K562 (cell line): Measurements from ENCODE around the gene HGD. TPM values are rescaled to one million over a fixed set of nuclear protein-coding genes. Genes with fewer than 3 reads are reported as not detected.

Experiments
- BCOR ChIP-seq: fragments of 450-650 bp; IDR thresholded peaks from 2 replicates; pipeline ENCODE4 v1.6.1; 2016
- EP300 ChIP-seq: IDR thresholded peaks from 2 replicates; pipeline ENCODE4 v1.6.1; 2012; ENCODE audit warnings: low read length, improper control_type of control experiment
- ESRRA ChIP-seq: fragments of 450-650 bp; IDR thresholded peaks from 2 replicates; pipeline ENCODE4 v1.6.1; 2014; ENCODE audit warnings: low read depth, mild to moderate bottlenecking, moderate library complexity, borderline replicate concordance
- MCM3 ChIP-seq: fragments of 450-650 bp; IDR thresholded peaks from 2 replicates; pipeline ENCODE4 v1.6.1; 2016
- NFE2 ChIP-seq: IDR thresholded peaks from 2 replicates; pipeline ENCODE4 v1.6.1; 2014; ENCODE audit warnings: antibody characterized with exemption, low read depth
- RBM14 ChIP-seq: fragments of 200-400 bp; formaldehyde crosslinking; IDR thresholded peaks from 2 replicates; pipeline ENCODE4 v1.6.1; 2018; ENCODE audit warnings: low read depth, mild to moderate bottlenecking, low read length, moderate library complexity, borderline replicate concordance; ENCODE audit not compliant: insufficient read depth
- TCFL5 ChIP-seq: fragments of 250-450 bp; sonication (Bioruptor Pico); conservative IDR thresholded peaks from 2 replicates; pipeline ENCODE4 v1.6.1; 2021; ENCODE audit warnings: mild to moderate bottlenecking, moderate library complexity, matching md5 sums
- ZNF589 ChIP-seq: fragments of 200-800 bp; sonication (Bioruptor generic); IDR thresholded peaks from 2 replicates; pipeline ENCODE4 v1.6.1; 2016; ENCODE audit warnings: low read depth, missing genetic modification characterization, missing compliant biosample characterization
- ZNF717 ChIP-seq: fragments of 250-450 bp; sonication (Bioruptor Pico); IDR thresholded peaks from 2 replicates; pipeline ENCODE4 v1.5.0; 2021
- polyA plus RNA-seq, 8 experiments: library from polyadenylated mRNA; depleted of rRNA in 4 of 8; stranded (reverse) in 5 of 8; unstranded in 3 of 8; fragments of >200 nt; fragmentation: Nextera tagmentation in 2 of 8; fragmentation: Illumina TruSeq in 1 of 8; extraction: Ambion mirVana in 2 of 8; extraction: Trizol in 1 of 8; gene quantifications; 2 replicates each; pipeline versions ENCODE4 v1.2.1 to v1.2.3, GENCODE V29; 2011 to 2014; ENCODE audit warnings: inconsistent platforms in 1 of 8, missing spikeins in 1 of 8
- total RNA-seq, 7 experiments: library from RNA; depleted of rRNA in 6 of 7; stranded (reverse); fragments of >200 nt in 6 of 7; fragmentation: Illumina TruSeq in 2 of 7; extraction: Trizol in 2 of 7; gene quantifications; 2 replicates each; pipeline versions ENCODE4 v1.2.1 to v1.2.3, GENCODE V29; 2011 to 2021; ENCODE audit warnings: low replicate concordance in 1 of 7
- TF ChIP-seq, protein P1 (sequence below): sonication (generic); formaldehyde crosslinking; IDR thresholded peaks from 2 replicates; pipeline ENCODE4 v1.8.0; 2022; ENCODE audit warnings: mild to moderate bottlenecking, missing genetic modification reagents
- TF ChIP-seq, protein P2 (sequence below): fragments of 450-650 bp; IDR thresholded peaks from 2 replicates; pipeline ENCODE4 v1.6.1; 2016; ENCODE audit warnings: missing biosample characterization, missing genetic modification characterization
- TF ChIP-seq, protein P3 (sequence below): IDR thresholded peaks from 2 replicates; pipeline ENCODE4 v1.6.1; 2016; ENCODE audit warnings: missing genetic modification characterization, missing compliant biosample characterization
- TF ChIP-seq, protein P4 (sequence below): fragments of 450-650 bp; formaldehyde crosslinking; IDR thresholded peaks from 2 replicates; pipeline ENCODE4 v1.4.0; 2020; ENCODE audit warnings: mild to moderate bottlenecking, mixed read lengths
- TF ChIP-seq, protein P5 (sequence below), 3 experiments: IDR thresholded peaks in 2 of 3; conservative IDR thresholded peaks in 1 of 3; 2 replicates each; pipeline ENCODE4 v1.5.1; 2011 to 2012; ENCODE audit warnings: low read length in 3 of 3, mild to moderate bottlenecking in 3 of 3, control low read depth in 2 of 3, improper control_type of control experiment in 1 of 3, inconsistent platforms in 1 of 3, low read depth in 1 of 3, mixed read lengths in 1 of 3, moderate library complexity in 1 of 3; ENCODE audit not compliant: insufficient read depth in 2 of 3

Gene HGD
- total and polyA plus RNA-seq, 9 of the 15 experiments (the other 6 are each of a cell fraction or from before 2014, with no cell fraction given): 0.08 to 0.25 (median 0.17) TPM; not detected in 4

DNA sequence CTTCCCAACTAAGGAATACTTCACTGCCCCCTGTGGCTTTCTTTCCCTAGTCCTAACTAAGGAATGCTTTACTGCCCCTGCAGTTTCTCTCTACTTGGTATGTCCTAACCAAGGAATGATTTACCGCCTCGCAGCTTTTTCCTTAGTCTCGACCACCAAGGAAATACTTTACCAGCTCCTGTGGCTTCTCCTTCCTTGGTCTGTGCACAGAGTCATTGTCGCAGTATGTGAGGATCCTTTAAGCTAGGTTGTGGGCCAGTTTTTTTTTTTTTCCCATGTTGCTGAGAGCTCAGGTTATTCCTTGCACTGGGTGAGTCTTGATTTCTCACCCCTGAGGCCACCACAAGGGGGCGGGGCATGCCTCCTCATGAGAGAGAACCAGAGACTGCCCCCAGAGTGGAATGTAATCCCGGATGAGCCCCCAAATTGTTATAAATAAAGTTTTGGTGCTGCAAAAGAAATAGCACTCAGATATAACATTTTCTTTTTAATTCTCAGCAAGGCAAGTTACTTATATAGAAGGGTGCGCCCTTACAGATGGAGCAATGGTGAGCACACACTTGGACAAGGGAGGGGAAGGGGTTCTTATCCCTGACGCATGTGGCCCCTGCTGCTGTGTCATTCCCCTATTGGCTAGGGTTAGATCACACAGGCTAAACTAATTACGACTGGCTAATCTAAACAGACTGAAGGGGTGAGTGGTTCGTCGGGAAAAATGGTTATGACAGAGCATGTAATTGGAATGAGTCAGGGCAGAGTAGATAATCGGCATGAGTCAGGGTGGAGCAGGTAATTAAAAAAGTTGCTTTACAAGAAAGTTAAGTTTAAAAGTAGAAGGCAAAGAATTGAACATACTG, 58.9 kb downstream of the HGD start (continued):
- TF ChIP-seq, protein P1, sequence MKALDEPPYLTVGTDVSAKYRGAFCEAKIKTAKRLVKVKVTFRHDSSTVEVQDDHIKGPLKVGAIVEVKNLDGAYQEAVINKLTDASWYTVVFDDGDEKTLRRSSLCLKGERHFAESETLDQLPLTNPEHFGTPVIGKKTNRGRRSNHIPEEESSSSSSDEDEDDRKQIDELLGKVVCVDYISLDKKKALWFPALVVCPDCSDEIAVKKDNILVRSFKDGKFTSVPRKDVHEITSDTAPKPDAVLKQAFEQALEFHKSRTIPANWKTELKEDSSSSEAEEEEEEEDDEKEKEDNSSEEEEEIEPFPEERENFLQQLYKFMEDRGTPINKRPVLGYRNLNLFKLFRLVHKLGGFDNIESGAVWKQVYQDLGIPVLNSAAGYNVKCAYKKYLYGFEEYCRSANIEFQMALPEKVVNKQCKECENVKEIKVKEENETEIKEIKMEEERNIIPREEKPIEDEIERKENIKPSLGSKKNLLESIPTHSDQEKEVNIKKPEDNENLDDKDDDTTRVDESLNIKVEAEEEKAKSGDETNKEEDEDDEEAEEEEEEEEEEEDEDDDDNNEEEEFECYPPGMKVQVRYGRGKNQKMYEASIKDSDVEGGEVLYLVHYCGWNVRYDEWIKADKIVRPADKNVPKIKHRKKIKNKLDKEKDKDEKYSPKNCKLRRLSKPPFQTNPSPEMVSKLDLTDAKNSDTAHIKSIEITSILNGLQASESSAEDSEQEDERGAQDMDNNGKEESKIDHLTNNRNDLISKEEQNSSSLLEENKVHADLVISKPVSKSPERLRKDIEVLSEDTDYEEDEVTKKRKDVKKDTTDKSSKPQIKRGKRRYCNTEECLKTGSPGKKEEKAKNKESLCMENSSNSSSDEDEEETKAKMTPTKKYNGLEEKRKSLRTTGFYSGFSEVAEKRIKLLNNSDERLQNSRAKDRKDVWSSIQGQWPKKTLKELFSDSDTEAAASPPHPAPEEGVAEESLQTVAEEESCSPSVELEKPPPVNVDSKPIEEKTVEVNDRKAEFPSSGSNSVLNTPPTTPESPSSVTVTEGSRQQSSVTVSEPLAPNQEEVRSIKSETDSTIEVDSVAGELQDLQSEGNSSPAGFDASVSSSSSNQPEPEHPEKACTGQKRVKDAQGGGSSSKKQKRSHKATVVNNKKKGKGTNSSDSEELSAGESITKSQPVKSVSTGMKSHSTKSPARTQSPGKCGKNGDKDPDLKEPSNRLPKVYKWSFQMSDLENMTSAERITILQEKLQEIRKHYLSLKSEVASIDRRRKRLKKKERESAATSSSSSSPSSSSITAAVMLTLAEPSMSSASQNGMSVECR (CRISPR knock-in tag): no peak
- TF ChIP-seq ESRRA (no peak), MCM3 (no peak), EP300 (no peak; the same call in 1 of the 2 replicates), BCOR (no peak), ZNF717 (no peak), ZNF589 (CRISPR knock-in tag) (peak; percentile 72; the same call in 1 of the 2 replicates), RBM14 (no peak), NFE2 (peak; percentile 61), TCFL5 (CRISPR knock-in tag) (no peak)
- TF ChIP-seq, protein P2, sequence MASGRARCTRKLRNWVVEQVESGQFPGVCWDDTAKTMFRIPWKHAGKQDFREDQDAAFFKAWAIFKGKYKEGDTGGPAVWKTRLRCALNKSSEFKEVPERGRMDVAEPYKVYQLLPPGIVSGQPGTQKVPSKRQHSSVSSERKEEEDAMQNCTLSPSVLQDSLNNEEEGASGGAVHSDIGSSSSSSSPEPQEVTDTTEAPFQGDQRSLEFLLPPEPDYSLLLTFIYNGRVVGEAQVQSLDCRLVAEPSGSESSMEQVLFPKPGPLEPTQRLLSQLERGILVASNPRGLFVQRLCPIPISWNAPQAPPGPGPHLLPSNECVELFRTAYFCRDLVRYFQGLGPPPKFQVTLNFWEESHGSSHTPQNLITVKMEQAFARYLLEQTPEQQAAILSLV: no peak
- TF ChIP-seq, protein P3, sequence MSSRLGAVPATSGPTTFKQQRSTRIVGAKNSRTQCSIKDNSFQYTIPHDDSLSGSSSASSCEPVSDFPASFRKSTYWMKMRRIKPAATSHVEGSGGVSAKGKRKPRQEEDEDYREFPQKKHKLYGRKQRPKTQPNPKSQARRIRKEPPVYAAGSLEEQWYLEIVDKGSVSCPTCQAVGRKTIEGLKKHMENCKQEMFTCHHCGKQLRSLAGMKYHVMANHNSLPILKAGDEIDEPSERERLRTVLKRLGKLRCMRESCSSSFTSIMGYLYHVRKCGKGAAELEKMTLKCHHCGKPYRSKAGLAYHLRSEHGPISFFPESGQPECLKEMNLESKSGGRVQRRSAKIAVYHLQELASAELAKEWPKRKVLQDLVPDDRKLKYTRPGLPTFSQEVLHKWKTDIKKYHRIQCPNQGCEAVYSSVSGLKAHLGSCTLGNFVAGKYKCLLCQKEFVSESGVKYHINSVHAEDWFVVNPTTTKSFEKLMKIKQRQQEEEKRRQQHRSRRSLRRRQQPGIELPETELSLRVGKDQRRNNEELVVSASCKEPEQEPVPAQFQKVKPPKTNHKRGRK (tag): no peak
- TF ChIP-seq, protein P4, sequence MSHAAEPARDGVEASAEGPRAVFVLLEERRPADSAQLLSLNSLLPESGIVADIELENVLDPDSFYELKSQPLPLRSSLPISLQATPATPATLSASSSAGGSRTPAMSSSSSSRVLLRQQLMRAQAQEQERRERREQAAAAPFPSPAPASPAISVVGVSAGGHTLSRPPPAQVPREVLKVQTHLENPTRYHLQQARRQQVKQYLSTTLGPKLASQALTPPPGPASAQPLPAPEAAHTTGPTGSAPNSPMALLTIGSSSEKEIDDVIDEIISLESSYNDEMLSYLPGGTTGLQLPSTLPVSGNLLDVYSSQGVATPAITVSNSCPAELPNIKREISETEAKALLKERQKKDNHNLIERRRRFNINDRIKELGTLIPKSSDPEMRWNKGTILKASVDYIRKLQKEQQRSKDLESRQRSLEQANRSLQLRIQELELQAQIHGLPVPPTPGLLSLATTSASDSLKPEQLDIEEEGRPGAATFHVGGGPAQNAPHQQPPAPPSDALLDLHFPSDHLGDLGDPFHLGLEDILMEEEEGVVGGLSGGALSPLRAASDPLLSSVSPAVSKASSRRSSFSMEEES (CRISPR knock-in tag): no peak
- TF ChIP-seq, protein P5, sequence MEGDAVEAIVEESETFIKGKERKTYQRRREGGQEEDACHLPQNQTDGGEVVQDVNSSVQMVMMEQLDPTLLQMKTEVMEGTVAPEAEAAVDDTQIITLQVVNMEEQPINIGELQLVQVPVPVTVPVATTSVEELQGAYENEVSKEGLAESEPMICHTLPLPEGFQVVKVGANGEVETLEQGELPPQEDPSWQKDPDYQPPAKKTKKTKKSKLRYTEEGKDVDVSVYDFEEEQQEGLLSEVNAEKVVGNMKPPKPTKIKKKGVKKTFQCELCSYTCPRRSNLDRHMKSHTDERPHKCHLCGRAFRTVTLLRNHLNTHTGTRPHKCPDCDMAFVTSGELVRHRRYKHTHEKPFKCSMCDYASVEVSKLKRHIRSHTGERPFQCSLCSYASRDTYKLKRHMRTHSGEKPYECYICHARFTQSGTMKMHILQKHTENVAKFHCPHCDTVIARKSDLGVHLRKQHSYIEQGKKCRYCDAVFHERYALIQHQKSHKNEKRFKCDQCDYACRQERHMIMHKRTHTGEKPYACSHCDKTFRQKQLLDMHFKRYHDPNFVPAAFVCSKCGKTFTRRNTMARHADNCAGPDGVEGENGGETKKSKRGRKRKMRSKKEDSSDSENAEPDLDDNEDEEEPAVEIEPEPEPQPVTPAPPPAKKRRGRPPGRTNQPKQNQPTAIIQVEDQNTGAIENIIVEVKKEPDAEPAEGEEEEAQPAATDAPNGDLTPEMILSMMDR (IDR thresholded peaks at IDR 0.05 in 2 of 3, conservative IDR thresholded peaks at IDR 0.05 in 1 of 3; ENCODE audit: insufficient read depth in 2 of 3, low read depth in 1 of 3, low read length in 3 of 3): peak; percentile 57 to 65 (median 60)
